T-cell (primary cell): ENCODE measurements around the gene MAP2K5. TPM values are rescaled to one million over a fixed set of nuclear protein-coding genes. Genes with fewer than 3 reads are reported as not detected.

Experiments
- ATAC-seq, 4 experiments: fragments of 200-7000 bp in 3 of 4; fragments of 150-1000 bp in 1 of 4; cut with Tn5 transposase; replicated peaks in 1 of 4; 1 replicate in 3 of 4; 2 replicates in 1 of 4; pipeline ENCODE4 v1.10.0; 2021; ENCODE audit warnings: moderate library complexity in 3 of 4, mild to moderate bottlenecking in 2 of 4, moderate number of reproducible peaks in 1 of 4
- CTCF ChIA-PET, 2 donors: fragments of 300-600 bp; sonication (Branson Sonifier 250); formaldehyde crosslinking; loops; one replicate each; lab custom pipeline; 2022; ENCODE audit warnings: antibody characterized with exemption in 2 of 2; lab: Charles Lee
- POLR2A ChIA-PET, 2 donors: fragments of 300-600 bp; sonication (Branson Sonifier 250); formaldehyde crosslinking; loops; one replicate each; lab custom pipeline; 2022; ENCODE audit warnings: antibody characterized with exemption in 2 of 2; lab: Charles Lee
- DNase-seq, 35 experiments: peaks; one replicate each; pipeline versions ENCODE4 v3.0.0 to v3.0.0-alpha.2; 2013 to 2023
- H3K27ac ChIP-seq: one replicate; pipeline ENCODE4 v1.5.1; 2013; ENCODE audit warnings: low read length
- H3K27me3 ChIP-seq, 2 experiments: replicated peaks in 1 of 2; 1 replicate in 1 of 2; 2 replicates in 1 of 2; pipeline versions ENCODE4 v1.6.1 to v1.7.0; 2013; ENCODE audit warnings: low read length in 1 of 2, mixed read lengths in 1 of 2; ENCODE audit not compliant: control insufficient read depth in 2 of 2, insufficient read depth in 2 of 2; ENCODE audit errors: extremely low read depth in 1 of 2
- H3K36me3 ChIP-seq, 2 donors: 1 replicate in 1 of 2; 2 replicates in 1 of 2; pipeline versions ENCODE4 v1.6.1 to v1.7.0; 2013; ENCODE audit warnings: low read length in 1 of 2; ENCODE audit not compliant: control insufficient read depth in 2 of 2, insufficient read depth in 1 of 2; ENCODE audit errors: extremely low read depth in 1 of 2
- H3K4me1 ChIP-seq, 2 experiments: 1 replicate in 1 of 2; 2 replicates in 1 of 2; pipeline versions ENCODE4 v1.6.1 to v1.7.0; 2013; ENCODE audit warnings: low read length in 2 of 2, mixed read lengths in 1 of 2; ENCODE audit not compliant: insufficient read depth in 2 of 2, control insufficient read depth in 1 of 2; ENCODE audit errors: extremely low read depth in 1 of 2
- H3K4me3 ChIP-seq, 2 donors: 1 replicate in 1 of 2; 2 replicates in 1 of 2; pipeline versions ENCODE4 v1.5.1 to v1.7.0; 2013; ENCODE audit warnings: mild to moderate bottlenecking in 2 of 2, low read length in 1 of 2, moderate library complexity in 1 of 2; ENCODE audit not compliant: control insufficient read depth in 1 of 2; ENCODE audit errors: extremely low read depth in 1 of 2
- H3K9me3 ChIP-seq: 2 replicates; pipeline ENCODE4 v1.7.0; 2013
- H3K27ac Mint-ChIP-seq, 2 donors: one replicate each; pipeline ENCODE4 v1.8.0; 2020 to 2021; ENCODE audit warnings: mild to moderate bottlenecking in 2 of 2, mixed read lengths in 2 of 2
- H3K27me3 Mint-ChIP-seq, 2 donors: one replicate each; pipeline ENCODE4 v1.8.0; 2021 to 2022; ENCODE audit warnings: mixed read lengths in 2 of 2
- H3K36me3 Mint-ChIP-seq: one replicate; pipeline ENCODE4 v1.8.0; 2021; ENCODE audit warnings: mixed read lengths
- H3K4me1 Mint-ChIP-seq, 3 donors: one replicate each; pipeline ENCODE4 v1.8.0; 2020 to 2022; ENCODE audit warnings: mixed read lengths in 3 of 3, mild to moderate bottlenecking in 1 of 3
- H3K4me3 Mint-ChIP-seq, 3 donors: one replicate each; pipeline ENCODE4 v1.8.0; 2020 to 2022; ENCODE audit warnings: mild to moderate bottlenecking in 3 of 3, mixed read lengths in 3 of 3, moderate library complexity in 3 of 3
- H3K9me3 Mint-ChIP-seq, 3 donors: one replicate each; pipeline ENCODE4 v1.8.0; 2020 to 2022; ENCODE audit warnings: mixed read lengths in 3 of 3
- WGBS: methylation state at CpG from one replicate; pipeline ENCODE4 v1.1.5; 2013; ENCODE audit warnings: missing lambda C conversion rate; ENCODE audit not compliant: insufficient coverage; 5-methylcytosine and 5-hydroxymethylcytosine counted together
- total RNA-seq, 35 experiments: library from RNA in 6 of 35; stranded (reverse) in 6 of 35; fragments of 120-200 nt in 1 of 35; gene quantifications; one replicate each; pipeline versions ENCODE4 v1.2.1 to v1.2.4 and lab custom pipeline; 2013 to 2026

Gene MAP2K5
- total RNA-seq, 5 donors from 2014 or later (not counting 1 experiment from before 2014, with no cell fraction given): 24.5 to 35.5 (median 28.5) TPM

GRCh38 chr15:67779549-67780111, 237.1 kb downstream of the MAP2K5 start:
- Mint-ChIP-seq H3K4me3 (no peak overlapping the region), H3K4me1 (peaks cover 21 to 28% (median 26%) of the 10 kb centered on the region in 3 donors), H3K9me3 (no peaks in the 10 kb centered on the region), H3K27me3 (no peaks in the 10 kb centered on the region), H3K36me3 (peaks cover 18% of the 10 kb centered on the region), H3K27ac (no peak overlapping the region)
- Histone ChIP-seq H3K27ac (no peak overlapping the region), H3K36me3 (peaks cover 0 to under 1% of the 10 kb centered on the region in 2 donors), H3K4me3 (no peak overlapping the region), H3K9me3 (no peaks in the 10 kb centered on the region), H3K4me1 (peaks cover 19 to 21% of the 10 kb centered on the region in 2 experiments), H3K27me3 (no peaks in the 10 kb centered on the region)
- 80% methylated on average over 1 of the region's 6 CpGs for WGBS
- ChIA-PET CTCF (no interaction called here), POLR2A (interaction anchor here in 1 of 2 donors (0.7 kb wide), 1 partner anchor 98 kb away, joined by 3 read pairs; no protein-coding TSS in a partner anchor)
- DNase-seq (no peak), ATAC-seq (no peak)

- peaks cover 32 to 39% (median 37%) of the 10 kb centered on the region in 3 donors for H3K4me1 Mint-ChIP-seq
- ATAC-seq: no peak
- WGBS: 100% methylated on average over 1 of the region's 3 CpGs
Observed at GRCh38 chr15:67781061-67781460, 238.6 kb downstream of the MAP2K5 start.

GRCh38 chr15:67781907-67782690, 239.6 kb downstream of the MAP2K5 start:
- H3K4me3 Mint-ChIP-seq: no peak overlapping the region
- H3K9me3 ChIP-seq: no peaks in the 10 kb centered on the region
- H3K36me3 ChIP-seq: no peaks in the 10 kb centered on the region
- H3K4me3 ChIP-seq: no peak overlapping the region
- CTCF ChIA-PET: no interaction called here
- no peak overlapping the region for H3K27ac Mint-ChIP-seq
- WGBS: 97% methylated on average over 5 of the region's 10 CpGs
- H3K4me1 Mint-ChIP-seq: peaks cover 32 to 41% (median 40%) of the 10 kb centered on the region in 3 donors
- H3K4me1 ChIP-seq: peaks cover 21 to 31% of the 10 kb centered on the region in 2 experiments
- POLR2A ChIA-PET: no interaction called here
- ATAC-seq: no peak
- no peak overlapping the region for H3K27ac ChIP-seq
- H3K27me3 ChIP-seq: no peaks in the 10 kb centered on the region
- peaks cover 20% of the 10 kb centered on the region for H3K36me3 Mint-ChIP-seq
- no peaks in the 10 kb centered on the region for H3K9me3 Mint-ChIP-seq
- DNase-seq: no peak
- H3K27me3 Mint-ChIP-seq: no peaks in the 10 kb centered on the region

More at GRCh38 chr15:67781061-67781460, 238.6 kb downstream of the MAP2K5 start:
- H3K27ac ChIP-seq: no peak overlapping the region
- no peaks in the 10 kb centered on the region for H3K27me3 ChIP-seq
- no peak for DNase-seq
- no peak overlapping the region for H3K4me3 ChIP-seq
- no peaks in the 10 kb centered on the region for H3K36me3 ChIP-seq
- Mint-ChIP-seq H3K36me3 (peaks cover 12% of the 10 kb centered on the region), H3K27me3 (no peaks in the 10 kb centered on the region), H3K4me3 (no peak overlapping the region), H3K27ac (no peak overlapping the region), H3K9me3 (no peaks in the 10 kb centered on the region)
- no peaks in the 10 kb centered on the region for H3K9me3 ChIP-seq
- ChIA-PET CTCF (interaction anchor here in 1 of 2 donors (0.6 kb wide), 1 partner anchor 86 kb away, joined by 4 read pairs; no protein-coding TSS in a partner anchor), POLR2A (interaction anchor here in 1 of 2 donors (0.6 kb wide), 1 partner anchor 14 kb away, joined by 5 read pairs; no protein-coding TSS in a partner anchor)
- H3K4me1 ChIP-seq: peaks cover 21 to 31% of the 10 kb centered on the region in 2 experiments

DNA sequence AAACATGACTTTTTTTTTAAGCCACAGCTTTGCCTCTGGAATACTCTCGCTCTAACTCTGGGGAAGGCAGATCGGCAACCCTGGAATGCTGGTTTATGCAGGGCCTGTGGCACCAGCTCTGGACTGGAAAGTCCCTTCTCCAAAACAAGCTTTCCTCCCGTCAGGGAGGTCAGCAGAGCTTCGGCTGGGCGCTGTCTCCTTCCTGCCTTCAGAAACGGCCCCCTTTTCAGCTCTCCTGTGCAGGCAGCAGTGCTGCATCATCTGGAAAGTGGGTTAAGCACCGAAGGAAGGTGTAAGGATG, 240.1 kb downstream of the MAP2K5 start:
- POLR2A ChIA-PET: no interaction called here
- CTCF ChIA-PET: interaction anchor here in 1 of 2 donors (2.0 kb wide), 1 partner anchor 53 kb away, joined by 7 read pairs; no protein-coding TSS in a partner anchor
- Histone ChIP-seq H3K27me3 (no peaks in the 10 kb centered on the region), H3K27ac (no peak overlapping the region), H3K36me3 (no peaks in the 10 kb centered on the region), H3K4me1 (peaks cover 21 to 31% of the 10 kb centered on the region in 2 experiments), H3K9me3 (no peaks in the 10 kb centered on the region), H3K4me3 (no peak overlapping the region)
- H3K4me3 Mint-ChIP-seq: no peak overlapping the region
- no peaks in the 10 kb centered on the region for H3K27me3 Mint-ChIP-seq
- peaks cover 32 to 41% (median 40%) of the 10 kb centered on the region in 3 donors for H3K4me1 Mint-ChIP-seq
- H3K36me3 Mint-ChIP-seq: peaks cover 20% of the 10 kb centered on the region
- no peaks in the 10 kb centered on the region for H3K9me3 Mint-ChIP-seq
- ATAC-seq: no peak
- WGBS: 79% methylated on average over 6 of the region's 7 CpGs
- peak overlapping the region in 1 of 2 donors; percentile 46 for H3K27ac Mint-ChIP-seq
- DNase-seq: no peak

DNA sequence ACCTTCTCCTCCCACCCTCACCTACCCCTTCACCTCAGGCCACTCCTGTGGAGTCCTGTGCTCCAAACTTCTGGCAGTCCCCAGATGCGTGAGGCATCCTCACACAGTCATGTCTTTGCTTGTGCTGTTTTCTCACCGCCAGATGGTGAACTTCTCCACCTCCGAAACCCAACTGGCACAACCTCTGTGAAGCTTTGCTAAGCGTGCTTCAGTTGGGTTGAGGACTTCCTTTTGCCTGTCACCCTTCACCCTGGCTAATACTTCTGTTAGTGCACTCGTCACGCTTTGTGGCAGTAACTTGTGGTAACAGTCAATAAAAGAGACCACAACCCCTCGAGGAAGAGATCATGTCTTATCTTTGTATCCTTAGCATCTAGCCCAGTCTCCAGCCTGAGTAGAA, 240.8 kb downstream of the MAP2K5 start:
- DNase-seq: peak; percentile 29 to 75 (median 47)
- no peak overlapping the region for H3K27ac ChIP-seq

More for the DNA sequence above, 240.8 kb downstream of the MAP2K5 start:
- peak; percentile 80 to 90 (median 88) for ATAC-seq
- Histone ChIP-seq H3K9me3 (no peaks in the 10 kb centered on the region), H3K4me1 (peaks cover 21 to 31% of the 10 kb centered on the region in 2 experiments), H3K27me3 (no peaks in the 10 kb centered on the region), H3K4me3 (peak overlapping the region in 1 of 2 donors; percentile 15), H3K36me3 (no peaks in the 10 kb centered on the region)
- Mint-ChIP-seq H3K27me3 (no peaks in the 10 kb centered on the region), H3K27ac (peak overlapping the region; percentile 81 to 84), H3K9me3 (no peaks in the 10 kb centered on the region), H3K4me1 (peaks cover 32 to 41% (median 40%) of the 10 kb centered on the region in 3 donors), H3K36me3 (peaks cover 20% of the 10 kb centered on the region), H3K4me3 (peak overlapping the region in 1 of 3 donors; percentile 53)
- POLR2A ChIA-PET: interaction anchor here in 1 of 2 donors (0.6 kb wide), 1 partner anchor 226 kb away, joined by 3 read pairs; no protein-coding TSS in a partner anchor
- CTCF ChIA-PET: interaction anchor here in 1 of 2 donors (0.9 to 2.0 kb wide), 2 partner anchors 52 to 371 kb away, joined by 3 to 7 read pairs; no protein-coding TSS in a partner anchor
- 29% methylated on average over 1 of the region's 7 CpGs for WGBS
